H1 (cell line): ENCODE measurements around the gene ARHGAP8.

ENCODE experiments used
- BACH1 ChIP-seq: IDR thresholded peaks from 2 replicates; pipeline ENCODE4 v1.6.1; 2012; ENCODE audit warnings: low read length, improper control_type of control experiment
- EZH2 ChIP-seq: fragments of 200-600 bp; sonication (generic); IDR thresholded peaks from 2 replicates; pipeline ENCODE4 v1.7.1; 2012; ENCODE audit warnings: low read depth, mild to moderate bottlenecking, moderate library complexity, low read length, inconsistent platforms; ENCODE audit not compliant: severe bottlenecking
- POLR2A ChIP-seq, 2 experiments: IDR thresholded peaks; 1 replicate in 1 of 2; 2 replicates in 1 of 2; pipeline ENCODE4 v1.6.1; 2011; ENCODE audit warnings: low read depth in 2 of 2, low read length in 2 of 2, mild to moderate bottlenecking in 2 of 2; ENCODE audit errors: control extremely low read depth in 1 of 2
- TF ChIP-seq, protein P1 (sequence below): IDR thresholded peaks from 2 replicates; pipeline ENCODE4 v1.6.1; 2012; ENCODE audit warnings: inconsistent platforms

DNA sequence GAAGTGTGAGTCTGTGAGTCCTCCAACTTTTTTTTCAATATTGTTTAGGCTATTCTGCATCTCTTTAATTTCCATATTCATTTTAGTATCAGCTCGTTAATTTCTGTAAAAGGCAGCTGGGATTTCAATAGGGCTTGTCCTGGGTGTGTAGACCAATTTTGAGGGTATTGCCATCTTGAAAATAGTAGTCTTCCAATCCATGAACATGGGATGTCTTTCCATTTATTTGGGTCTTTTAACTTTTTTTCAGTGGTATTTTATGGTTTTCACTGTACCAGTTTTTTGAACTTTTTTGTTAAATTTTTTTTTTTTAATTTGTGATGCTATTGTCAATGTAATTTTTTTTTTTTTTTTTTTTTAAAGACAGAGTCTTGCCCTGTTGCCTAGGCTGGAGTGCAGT is 79.5 kb downstream of the ARHGAP8 start:
- TF ChIP-seq BACH1 (no peak), EZH2 (no peak), POLR2A (IDR thresholded peaks at IDR 0.05; ENCODE audit: control extremely low read depth in 1 of 2, low read depth in 2 of 2, low read length in 2 of 2) (no peak)
- TF ChIP-seq, protein P1, sequence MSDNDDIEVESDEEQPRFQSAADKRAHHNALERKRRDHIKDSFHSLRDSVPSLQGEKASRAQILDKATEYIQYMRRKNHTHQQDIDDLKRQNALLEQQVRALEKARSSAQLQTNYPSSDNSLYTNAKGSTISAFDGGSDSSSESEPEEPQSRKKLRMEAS = no peak
